ENCODE results near the gene CELSR1.

Gene CELSR1

GRCh38 chr22:46578251-46578823 lies 40.9 kb upstream of the CELSR1 start:
- Mint-ChIP-seq H3K4me1 (ENCODE audit: low read depth) (peaks cover 51% of the 10 kb centered on the region), H3K36me3 (ENCODE audit: low read depth) (no peaks in the 10 kb centered on the region), H3K4me3 (peak overlapping the region; percentile 90), H3K27me3 (no peaks in the 10 kb centered on the region), H3K27ac (peak overlapping the region; percentile 55), H3K9me3 (no peaks in the 10 kb centered on the region)

- peak overlapping the region; percentile 86 for H3K27ac Mint-ChIP-seq
- H3K4me3 Mint-ChIP-seq = peak overlapping the region; percentile 90
- H3K36me3 Mint-ChIP-seq (ENCODE audit: low read depth) = no peaks in the 10 kb centered on the region
- H3K9me3 Mint-ChIP-seq = no peaks in the 10 kb centered on the region
- no peaks in the 10 kb centered on the region for H3K27me3 Mint-ChIP-seq
- H3K4me1 Mint-ChIP-seq (ENCODE audit: low read depth) = peaks cover 48% of the 10 kb centered on the region
These were observed 40.2 kb upstream of the CELSR1 start for GRCh38 chr22:46577368-46578249.

GRCh38 chr22:46576556-46577367 lies 39.3 kb upstream of the CELSR1 start:
- Mint-ChIP-seq H3K4me3 (peak overlapping the region; percentile 57), H3K9me3 (peaks cover 6% of the 10 kb centered on the region), H3K27me3 (no peaks in the 10 kb centered on the region), H3K36me3 (ENCODE audit: low read depth) (no peaks in the 10 kb centered on the region), H3K4me1 (ENCODE audit: low read depth) (peaks cover 44% of the 10 kb centered on the region), H3K27ac (no peak overlapping the region)

- Mint-ChIP-seq H3K36me3 (ENCODE audit: low read depth) (no peaks in the 10 kb centered on the region), H3K27me3 (no peaks in the 10 kb centered on the region), H3K9me3 (peaks cover 13% of the 10 kb centered on the region), H3K4me1 (ENCODE audit: low read depth) (peaks cover 37% of the 10 kb centered on the region), H3K27ac (peak overlapping the region; percentile 76), H3K4me3 (peak overlapping the region; percentile 57)
These were observed 38.6 kb upstream of the CELSR1 start for GRCh38 chr22:46575911-46576555.

- Mint-ChIP-seq H3K4me1 (ENCODE audit: low read depth) (peaks cover 33% of the 10 kb centered on the region), H3K36me3 (ENCODE audit: low read depth) (no peaks in the 10 kb centered on the region), H3K27ac (peak overlapping the region; percentile 71), H3K9me3 (peaks cover 15% of the 10 kb centered on the region), H3K27me3 (no peaks in the 10 kb centered on the region), H3K4me3 (peak overlapping the region; percentile 57)
These were observed 37.8 kb upstream of the CELSR1 start for GRCh38 chr22:46574993-46575910.

GRCh38 chr22:46574438-46574992 lies 37.1 kb upstream of the CELSR1 start:
- Mint-ChIP-seq H3K4me3 (no peak overlapping the region), H3K4me1 (ENCODE audit: low read depth) (peaks cover 28% of the 10 kb centered on the region), H3K36me3 (ENCODE audit: low read depth) (no peaks in the 10 kb centered on the region), H3K27ac (no peak overlapping the region), H3K9me3 (peaks cover 15% of the 10 kb centered on the region), H3K27me3 (no peaks in the 10 kb centered on the region)

- Mint-ChIP-seq H3K9me3 (peaks cover 15% of the 10 kb centered on the region), H3K27me3 (no peaks in the 10 kb centered on the region), H3K4me1 (ENCODE audit: low read depth) (peaks cover 22% of the 10 kb centered on the region), H3K27ac (no peak overlapping the region), H3K36me3 (ENCODE audit: low read depth) (no peaks in the 10 kb centered on the region), H3K4me3 (no peak overlapping the region)
These were observed 36.5 kb upstream of the CELSR1 start for GRCh38 chr22:46573781-46574437.

GRCh38 chr22:46572911-46573780 lies 35.7 kb upstream of the CELSR1 start:
- no peaks in the 10 kb centered on the region for H3K27me3 Mint-ChIP-seq
- H3K36me3 Mint-ChIP-seq (ENCODE audit: low read depth) = no peaks in the 10 kb centered on the region
- no peak overlapping the region for H3K4me3 Mint-ChIP-seq
- peaks cover 14% of the 10 kb centered on the region for H3K4me1 Mint-ChIP-seq (ENCODE audit: low read depth)
- H3K9me3 Mint-ChIP-seq = peaks cover 15% of the 10 kb centered on the region
- H3K27ac Mint-ChIP-seq = no peak overlapping the region

- Mint-ChIP-seq H3K4me3 (no peak overlapping the region), H3K9me3 (peaks cover 15% of the 10 kb centered on the region), H3K27me3 (no peaks in the 10 kb centered on the region), H3K27ac (no peak overlapping the region), H3K4me1 (ENCODE audit: low read depth) (peaks cover 9% of the 10 kb centered on the region), H3K36me3 (ENCODE audit: low read depth) (no peaks in the 10 kb centered on the region)
These were observed 34.3 kb upstream of the CELSR1 start for GRCh38 chr22:46571642-46572250.

GRCh38 chr22:46569848-46570695 lies 32.7 kb upstream of the CELSR1 start:
- Mint-ChIP-seq H3K9me3 (peaks cover 15% of the 10 kb centered on the region), H3K4me3 (no peak overlapping the region), H3K36me3 (ENCODE audit: low read depth) (no peaks in the 10 kb centered on the region), H3K27ac (no peak overlapping the region), H3K27me3 (no peaks in the 10 kb centered on the region), H3K4me1 (ENCODE audit: low read depth) (peaks cover under 1% of the 10 kb centered on the region)

- Mint-ChIP-seq H3K4me1 (ENCODE audit: low read depth) (no peaks in the 10 kb centered on the region), H3K36me3 (ENCODE audit: low read depth) (no peaks in the 10 kb centered on the region), H3K4me3 (no peak overlapping the region), H3K9me3 (peaks cover 15% of the 10 kb centered on the region), H3K27ac (no peak overlapping the region), H3K27me3 (no peaks in the 10 kb centered on the region)
These were observed 31.8 kb upstream of the CELSR1 start for GRCh38 chr22:46569055-46569847.

Measured in stimulated activated naive CD8-positive, alpha-beta T cell treated with anti-CD3 and anti-CD28 coated beads, Interleukin-15, Interleukin-2, amounts not matched to agents 100 ng/mL and 50 ng/mL, for 24 hours (primary cell).